Thymus (tissue), 11 donors: Measurements from ENCODE around the gene XAB2. TPM values are rescaled to one million over a fixed set of nuclear protein-coding genes. Genes with fewer than 3 reads are reported as not detected.

Source experiments
- DNase-seq, 9 donors: peaks; one replicate each; pipeline ENCODE4 v3.0.0-alpha.2; 2013; ENCODE audit warnings: low spot score in 9 of 9, low read depth in 6 of 9, missing footprints in 1 of 9
- H3K27ac ChIP-seq, 2 donors: one replicate each; pipeline ENCODE4 v1.5.1; 2013; ENCODE audit warnings: control low read depth in 1 of 2, low read depth in 1 of 2, low read length in 1 of 2, mild to moderate bottlenecking in 1 of 2, moderate library complexity in 1 of 2
- H3K27me3 ChIP-seq, 2 donors: one replicate each; pipeline ENCODE4 v1.5.1; 2013; ENCODE audit warnings: low read length in 1 of 2; ENCODE audit not compliant: control insufficient read depth in 2 of 2, insufficient read depth in 1 of 2
- H3K36me3 ChIP-seq, 2 donors: one replicate each; pipeline ENCODE4 v1.5.1; 2013; ENCODE audit warnings: low read length in 1 of 2, mild to moderate bottlenecking in 1 of 2, moderate library complexity in 1 of 2; ENCODE audit not compliant: control insufficient read depth in 2 of 2, insufficient read depth in 2 of 2
- H3K4me1 ChIP-seq, 2 donors: one replicate each; pipeline ENCODE4 v1.5.1; 2013; ENCODE audit warnings: low read length in 2 of 2; ENCODE audit not compliant: control insufficient read depth in 2 of 2, insufficient read depth in 2 of 2
- H3K4me3 ChIP-seq, 2 donors: one replicate each; pipeline ENCODE4 v1.5.1; 2013; ENCODE audit warnings: low read length in 2 of 2, control low read depth in 1 of 2, mild to moderate bottlenecking in 1 of 2
- H3K9me3 ChIP-seq, 2 donors: one replicate each; pipeline ENCODE4 v1.5.1; 2013; ENCODE audit warnings: low read length in 1 of 2, mild to moderate bottlenecking in 1 of 2; ENCODE audit not compliant: control insufficient read depth in 2 of 2, insufficient read depth in 1 of 2
- WGBS: extraction: QIAGEN DNeasy Blood & Tissue Kit; methylation state at CpG from one replicate; pipeline ENCODE4 v1.1.7; 2013; 5-methylcytosine and 5-hydroxymethylcytosine counted together
- polyA plus RNA-seq: library from polyadenylated mRNA; stranded (reverse); fragments of 200-250 nt; gene quantifications from one replicate; pipeline ENCODE4 v1.2.3, GENCODE V29; 2013
- total RNA-seq: library from RNA; stranded (reverse); fragments of 120-200 nt; gene quantifications from one replicate; pipeline ENCODE4 v1.2.4, GENCODE V29; 2013
- donor health status: healthy.

The XAB2 gene
- total and polyA plus RNA-seq, 2 donors, result 29.2 to 60.6 TPM

DNA sequence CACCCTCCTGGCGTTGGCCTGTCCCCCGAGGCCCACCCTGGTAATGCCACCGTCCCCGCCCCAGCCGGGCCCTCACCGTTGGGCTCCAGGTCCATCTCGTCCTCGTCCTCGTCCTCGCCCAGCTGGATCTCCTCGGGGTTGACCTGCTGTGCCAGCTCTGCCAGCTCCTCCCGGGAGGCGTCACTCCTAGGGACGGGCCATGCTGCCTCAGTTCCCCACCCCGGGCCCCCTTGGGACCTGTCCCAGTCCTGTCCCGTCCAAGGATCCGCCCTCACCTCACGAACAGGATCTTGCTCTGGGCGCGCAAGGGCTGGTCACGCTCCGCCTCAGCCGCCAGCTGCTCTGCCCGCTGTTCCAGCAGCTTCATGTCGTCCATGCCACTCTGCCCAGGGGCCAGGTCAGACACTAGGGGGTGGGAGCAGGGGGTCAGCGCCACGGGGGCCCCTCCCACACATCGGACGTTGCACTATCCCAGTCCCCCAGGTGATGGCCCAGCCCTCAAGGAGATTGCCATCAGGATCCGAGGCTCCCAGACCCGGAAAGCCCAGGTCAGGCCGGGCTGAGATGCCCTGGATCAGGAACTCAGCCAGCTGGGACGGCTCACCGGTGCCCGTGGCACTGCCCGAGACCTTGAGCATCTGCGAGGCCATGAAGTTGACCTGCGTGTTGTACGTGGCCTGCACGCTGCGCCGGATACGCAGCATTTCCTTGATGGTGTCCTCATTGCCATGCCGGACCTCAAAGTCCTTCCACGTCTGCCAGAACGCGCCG lies 9.5 kb downstream of the XAB2 start:
- Histone ChIP-seq H3K27me3 (no peaks in the 10 kb centered on the region), H3K36me3 (peaks cover 58 to 76% of the 10 kb centered on the region in 2 donors), H3K4me3 (no peak overlapping the region), H3K4me1 (no peaks in the 10 kb centered on the region), H3K9me3 (peaks cover 0 to 3% of the 10 kb centered on the region in 2 donors), H3K27ac (no peak overlapping the region)
- no peak for DNase-seq
- whole genome bisulfite sequencing, result 98% methylated on average over 48 of the region's 48 CpGs

GRCh38 chr19:7618771-7619510 lies 10.4 kb downstream of the XAB2 start:
- 95% methylated on average over 21 of the region's 21 CpGs for WGBS
- Histone ChIP-seq H3K4me3 (no peak overlapping the region), H3K4me1 (no peaks in the 10 kb centered on the region), H3K36me3 (peaks cover 52 to 66% of the 10 kb centered on the region in 2 donors), H3K27ac (no peak overlapping the region), H3K9me3 (peaks cover 0 to 3% of the 10 kb centered on the region in 2 donors), H3K27me3 (no peaks in the 10 kb centered on the region)
- no peak for DNase-seq

GRCh38 chr19:7618348-7618747 lies 11.0 kb downstream of the XAB2 start:
- no peaks in the 10 kb centered on the region for H3K27me3 ChIP-seq
- WGBS, result 96% methylated on average over 4 of the region's 4 CpGs
- H3K4me3 ChIP-seq, result no peak overlapping the region
- no peak for DNase-seq
- H3K27ac ChIP-seq, result no peak overlapping the region
- peaks cover 0 to 3% of the 10 kb centered on the region in 2 donors for H3K9me3 ChIP-seq
- no peaks in the 10 kb centered on the region for H3K4me1 ChIP-seq
- peaks cover 46 to 60% of the 10 kb centered on the region in 2 donors for H3K36me3 ChIP-seq

GRCh38 chr19:7617735-7618134 lies 11.6 kb downstream of the XAB2 start:
- DNase-seq, result no peak
- H3K36me3 ChIP-seq, result peaks cover 41 to 54% of the 10 kb centered on the region in 2 donors

GRCh38 chr19:7617172-7617571 lies 12.2 kb downstream of the XAB2 start:
- 97% methylated on average over 12 of the region's 12 CpGs for WGBS
- H3K27ac ChIP-seq, result no peak overlapping the region
- DNase-seq, result no peak

More at GRCh38 chr19:7617735-7618134, 11.6 kb downstream of the XAB2 start:
- no peak overlapping the region for H3K4me3 ChIP-seq
- H3K27ac ChIP-seq, result no peak overlapping the region
- H3K27me3 ChIP-seq, result no peaks in the 10 kb centered on the region
- 95% methylated on average over 28 of the region's 28 CpGs for WGBS
- H3K9me3 ChIP-seq, result peaks cover 0 to 2% of the 10 kb centered on the region in 2 donors
- H3K4me1 ChIP-seq, result no peaks in the 10 kb centered on the region

DNA sequence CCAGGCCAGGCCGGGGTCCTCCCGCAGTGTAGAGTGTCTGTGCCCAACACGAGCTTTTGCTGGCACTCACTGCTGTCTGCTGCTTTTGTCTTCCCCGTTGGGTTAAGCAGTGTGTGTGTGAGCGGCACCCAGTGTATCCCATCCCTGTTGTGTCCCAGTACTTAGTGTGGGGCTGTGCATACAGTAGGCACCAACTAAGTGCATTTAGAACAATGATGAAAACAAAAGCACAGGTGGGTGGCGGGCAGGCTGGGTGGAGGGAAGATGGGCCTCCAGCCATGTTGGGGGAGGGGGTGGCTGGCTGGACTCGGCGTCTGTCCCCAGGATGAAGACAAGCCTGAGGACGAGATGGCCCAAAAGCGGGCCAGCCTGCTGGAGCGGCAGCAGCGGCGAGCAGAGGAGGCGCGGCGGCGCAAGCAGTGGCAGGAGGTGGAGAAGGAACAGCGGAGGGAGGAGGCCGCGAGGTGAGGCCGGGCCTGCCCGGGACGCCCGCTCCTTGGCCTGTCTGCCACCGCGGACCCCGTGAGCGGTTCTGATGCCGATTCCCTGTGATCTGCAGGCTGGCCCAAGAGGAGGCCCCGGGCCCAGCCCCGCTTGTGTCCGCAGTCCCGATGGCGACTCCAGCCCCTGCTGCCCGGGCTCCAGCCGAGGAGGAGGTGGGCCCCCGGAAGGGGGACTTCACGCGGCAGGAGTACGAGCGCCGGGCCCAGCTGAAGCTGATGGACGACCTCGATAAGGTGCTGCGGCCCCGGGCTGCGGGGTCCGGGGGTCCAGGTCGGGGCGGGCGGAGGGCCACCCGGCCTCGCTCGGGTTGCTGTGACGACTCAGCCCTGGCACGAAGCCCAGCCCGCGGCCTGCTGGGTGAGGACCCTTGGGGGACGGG lies 14.2 kb downstream of the XAB2 start:
- H3K36me3 ChIP-seq, result peaks cover 16 to 28% of the 10 kb centered on the region in 2 donors
- 94% methylated on average over 59 of the region's 59 CpGs for WGBS

More at GRCh38 chr19:7617172-7617571, 12.2 kb downstream of the XAB2 start:
- peaks cover 0 to 2% of the 10 kb centered on the region in 2 donors for H3K9me3 ChIP-seq
- no peaks in the 10 kb centered on the region for H3K27me3 ChIP-seq
- H3K36me3 ChIP-seq, result peaks cover 36 to 49% of the 10 kb centered on the region in 2 donors
- no peaks in the 10 kb centered on the region for H3K4me1 ChIP-seq
- no peak overlapping the region for H3K4me3 ChIP-seq

DNA sequence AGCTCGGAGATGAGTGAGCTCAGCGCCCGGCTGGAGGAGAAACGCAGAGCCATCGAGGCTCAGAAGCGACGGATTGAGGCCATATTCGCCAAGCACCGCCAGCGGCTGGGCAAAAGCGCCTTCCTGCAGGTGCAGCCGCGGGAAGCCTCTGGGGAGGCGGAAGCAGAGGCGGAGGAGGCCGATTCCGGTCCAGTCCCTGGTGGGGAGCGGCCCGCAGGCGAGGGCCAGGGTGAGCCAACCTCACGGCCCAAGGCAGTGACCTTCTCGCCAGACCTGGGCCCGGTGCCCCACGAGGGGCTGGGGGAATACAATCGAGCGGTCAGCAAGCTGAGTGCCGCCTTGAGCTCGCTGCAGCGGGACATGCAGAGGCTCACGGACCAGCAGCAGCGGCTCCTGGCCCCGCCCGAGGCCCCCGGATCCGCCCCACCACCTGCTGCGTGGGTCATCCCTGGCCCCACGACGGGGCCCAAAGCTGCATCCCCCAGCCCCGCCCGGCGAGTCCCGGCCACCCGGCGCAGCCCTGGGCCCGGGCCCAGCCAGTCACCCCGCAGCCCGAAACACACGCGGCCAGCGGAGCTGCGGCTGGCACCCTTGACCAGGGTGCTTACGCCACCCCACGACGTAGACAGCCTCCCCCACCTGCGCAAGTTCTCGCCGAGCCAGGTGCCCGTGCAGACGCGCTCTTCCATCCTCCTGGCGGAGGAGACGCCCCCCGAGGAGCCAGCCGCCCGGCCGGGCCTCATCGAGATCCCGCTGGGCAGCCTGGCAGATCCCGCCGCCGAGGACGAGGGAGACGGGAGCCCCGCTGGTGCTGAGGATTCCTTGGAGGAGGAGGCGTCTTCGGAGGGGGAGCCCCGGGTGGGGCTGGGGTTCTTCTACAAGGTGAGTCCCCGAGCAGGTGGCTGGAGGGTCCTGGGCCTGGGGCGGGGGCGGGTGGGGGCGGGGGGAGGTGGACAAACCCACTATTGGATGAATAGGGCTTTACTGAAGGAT lies 16.8 kb downstream of the XAB2 start:
- Histone ChIP-seq H3K27ac (no peak overlapping the region), H3K4me3 (no peak overlapping the region), H3K4me1 (peaks cover 0 to under 1% of the 10 kb centered on the region in 2 donors), H3K36me3 (peaks cover 0 to 7% of the 10 kb centered on the region in 2 donors), H3K9me3 (no peaks in the 10 kb centered on the region), H3K27me3 (no peaks in the 10 kb centered on the region)
- DNase-seq, result no peak
- 95% methylated on average over 81 of the region's 81 CpGs for WGBS

More for the DNA sequence above, 14.2 kb downstream of the XAB2 start:
- DNase-seq, result no peak
- peaks cover 0 to 2% of the 10 kb centered on the region in 2 donors for H3K9me3 ChIP-seq
- no peak overlapping the region for H3K4me3 ChIP-seq
- no peak overlapping the region for H3K27ac ChIP-seq
- H3K4me1 ChIP-seq, result no peaks in the 10 kb centered on the region
- H3K27me3 ChIP-seq, result no peaks in the 10 kb centered on the region
